Mucosa of rectum (tissue), 2 donors: ENCODE measurements around the gene UBALD2.
"Not testable (repeated sequence)": the region's sequence is repeated elsewhere in the genome, so short reads cannot be mapped to it uniquely, and the experiment has no call there.

ENCODE experiments used
- H3K27ac ChIP-seq, 2 donors: one replicate each; pipeline ENCODE4 v1.7.0; 2013; ENCODE audit warnings: inconsistent platforms in 2 of 2, low read depth in 2 of 2, low read length in 2 of 2
- H3K27me3 ChIP-seq, 2 donors: one replicate each; pipeline ENCODE4 v1.7.0; 2013; ENCODE audit warnings: low read length in 2 of 2; ENCODE audit not compliant: control insufficient read depth in 2 of 2, insufficient read depth in 2 of 2
- H3K36me3 ChIP-seq, 2 donors: one replicate each; pipeline ENCODE4 v1.7.0; 2013; ENCODE audit warnings: low read length in 2 of 2; ENCODE audit not compliant: control insufficient read depth in 2 of 2, insufficient read depth in 2 of 2
- H3K4me1 ChIP-seq, 2 donors: one replicate each; pipeline ENCODE4 v1.7.0; 2013; ENCODE audit warnings: low read length in 2 of 2, mild to moderate bottlenecking in 1 of 2; ENCODE audit not compliant: control insufficient read depth in 2 of 2, insufficient read depth in 2 of 2
- H3K4me3 ChIP-seq, 2 donors: one replicate each; pipeline ENCODE4 v1.7.0; 2013; ENCODE audit warnings: low read length in 2 of 2
- H3K9ac ChIP-seq, 2 donors: one replicate each; pipeline ENCODE4 v1.7.0; 2013; ENCODE audit warnings: low read length in 2 of 2, low read depth in 1 of 2, mild to moderate bottlenecking in 1 of 2
- H3K9me3 ChIP-seq, 2 donors: one replicate each; pipeline ENCODE4 v1.7.0; 2013; ENCODE audit warnings: low read length in 2 of 2; ENCODE audit not compliant: control insufficient read depth in 2 of 2
- donor health status: healthy.
- donor health status: Normal muscosa, but diverticular disease.

UBALD2 gene

DNA sequence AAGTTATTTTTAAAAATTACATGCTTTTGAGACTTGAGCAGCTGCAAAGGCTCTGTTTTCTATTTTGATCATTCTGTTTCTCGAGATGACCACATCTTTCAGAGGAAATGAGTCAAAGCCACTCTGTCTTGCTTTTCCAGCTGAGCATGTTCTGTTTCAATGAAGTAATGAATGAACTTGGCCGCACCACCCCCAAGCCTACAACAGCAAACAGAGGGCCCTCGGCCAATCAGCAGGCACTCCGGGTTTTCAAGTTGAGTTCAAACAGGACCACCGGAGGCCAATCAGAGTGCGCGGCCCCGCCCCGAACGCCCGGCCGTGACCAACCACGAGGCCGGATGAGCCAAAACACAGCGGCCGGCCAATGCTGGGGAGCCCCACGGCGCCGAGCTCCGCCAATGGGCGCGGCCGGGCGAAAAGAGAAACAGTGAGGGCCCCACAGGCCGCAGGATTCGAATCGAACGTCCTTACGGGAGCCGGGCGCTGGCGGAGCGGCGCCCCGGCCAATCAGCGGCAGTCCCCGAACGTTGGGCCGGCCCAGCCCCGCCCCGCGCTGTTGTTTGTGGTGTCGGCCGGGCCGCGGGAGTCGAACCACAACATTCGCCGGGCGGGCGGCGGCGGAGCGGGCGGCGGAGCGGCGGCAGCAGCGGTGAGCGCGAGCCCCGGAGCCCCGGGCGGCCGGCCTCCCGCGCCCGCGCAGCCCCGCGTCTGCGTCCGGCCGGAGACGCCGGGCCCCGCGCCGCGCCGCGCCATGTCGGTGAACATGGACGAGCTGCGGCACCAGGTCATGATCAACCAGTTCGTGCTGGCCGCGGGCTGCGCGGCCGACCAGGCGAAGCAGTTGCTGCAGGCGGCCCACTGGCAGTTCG lies at the start of gene UBALD2:
Gene UBALD2, plus strand, starts transcription at position 594 of the 869 bp plus-strand sequence. Its CDS starts 158 bp downstream, at position 752.
- peak within 1 kb of the TSS; percentile 93 to 95 for H3K27ac ChIP-seq
- H3K4me3 ChIP-seq = peak within 1 kb of the TSS; percentile 60 to 89
- no peaks in the 10 kb centered on the region for H3K27me3 ChIP-seq
- peak within 1 kb of the TSS; percentile 85 to 86 for H3K9ac ChIP-seq
- peaks cover 12 to 13% of the 10 kb centered on the region in 2 donors for H3K36me3 ChIP-seq
- H3K4me1 ChIP-seq = peaks cover 75% of the 10 kb centered on the region in 2 donors
- H3K9me3 ChIP-seq = no peaks in the 10 kb centered on the region

- Histone ChIP-seq H3K27ac (no peak overlapping the region), H3K36me3 (no peaks in the 10 kb centered on the region), H3K4me1 (peaks cover 2 to 4% of the 10 kb centered on the region in 2 donors), H3K4me3 (no peak overlapping the region), H3K9me3 (no peaks in the 10 kb centered on the region), H3K27me3 (no peaks in the 10 kb centered on the region), H3K9ac (no peak overlapping the region)
Observed at GRCh38 chr17:76217081-76217480, 48.1 kb upstream of the UBALD2 start.

DNA sequence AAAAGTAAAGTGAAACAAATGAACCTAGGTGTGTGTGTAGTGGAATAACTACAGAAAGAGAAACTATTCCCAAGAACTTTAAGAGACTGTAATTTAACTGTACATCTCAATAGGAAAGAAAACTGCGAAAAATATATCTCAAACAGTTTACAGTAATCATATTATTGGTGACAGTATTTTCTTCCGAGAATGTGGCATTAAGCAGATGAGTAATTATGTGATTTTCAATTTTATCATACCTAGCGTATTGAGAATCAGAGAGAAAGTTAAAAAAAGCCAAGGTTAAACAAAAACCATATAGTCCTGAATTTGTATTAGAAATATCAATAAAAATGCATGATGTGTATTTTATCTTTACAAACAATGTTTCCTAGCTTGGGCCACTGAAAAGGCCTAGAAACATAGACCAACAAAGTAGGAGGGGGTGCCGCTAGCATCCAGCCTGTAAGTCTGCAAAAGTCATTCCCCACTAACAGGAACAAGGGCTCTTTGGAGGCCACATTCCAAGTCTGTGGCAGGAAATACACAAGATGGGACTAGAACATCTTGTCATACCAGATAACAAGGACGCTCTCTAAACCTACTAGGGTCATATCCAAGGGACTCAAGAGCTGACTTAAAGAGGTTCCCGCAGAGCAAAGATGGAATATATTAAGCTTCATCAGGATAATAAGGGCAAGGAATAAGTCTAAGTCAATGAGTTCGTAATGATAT lies 45.3 kb upstream of the UBALD2 start:
- Histone ChIP-seq H3K4me3 (no peak overlapping the region), H3K9me3 (no peaks in the 10 kb centered on the region), H3K9ac (no peak overlapping the region), H3K36me3 (no peaks in the 10 kb centered on the region), H3K27me3 (no peaks in the 10 kb centered on the region), H3K27ac (no peak overlapping the region), H3K4me1 (peaks cover 2 to 4% of the 10 kb centered on the region in 2 donors)

GRCh38 chr17:76223802-76224201 lies 41.3 kb upstream of the UBALD2 start:
- Histone ChIP-seq H3K27me3 (no peaks in the 10 kb centered on the region), H3K27ac (no peak overlapping the region), H3K4me3 (no peak overlapping the region), H3K9ac (no peak overlapping the region), H3K9me3 (no peaks in the 10 kb centered on the region), H3K4me1 (peaks cover 2 to 4% of the 10 kb centered on the region in 2 donors), H3K36me3 (no peaks in the 10 kb centered on the region)

DNA sequence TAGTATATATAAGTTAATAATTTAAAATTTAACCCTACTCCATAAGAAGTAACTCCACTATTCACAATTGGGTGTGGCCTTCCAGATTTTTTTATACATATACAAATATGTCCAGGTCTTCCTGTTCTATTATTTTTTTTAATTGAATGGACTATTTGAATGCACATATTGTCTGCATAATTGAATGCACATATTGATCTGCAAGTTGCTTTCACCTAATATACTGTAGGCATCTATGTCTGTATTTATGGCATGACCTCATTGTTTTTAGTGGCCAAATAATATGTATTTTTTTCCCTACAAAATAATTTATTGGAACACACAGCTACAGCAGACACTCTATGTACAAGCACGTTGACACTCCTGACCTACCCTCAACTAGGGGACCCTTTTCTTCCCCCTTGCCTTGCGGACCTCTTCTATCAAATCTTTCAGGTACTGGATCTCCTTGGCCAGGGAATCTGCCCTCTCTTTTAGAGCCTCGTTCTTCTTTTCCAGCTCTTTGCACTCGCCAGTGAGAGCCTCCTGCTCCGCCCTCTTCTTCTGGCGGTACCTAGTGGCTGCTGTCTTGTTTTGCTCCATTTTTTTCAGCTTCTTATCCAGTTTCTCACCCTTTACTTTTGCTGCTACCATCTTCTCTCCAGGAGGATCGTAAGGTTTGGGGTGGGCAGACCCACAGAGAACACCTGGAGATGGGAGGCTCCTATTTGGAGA lies 39.6 kb upstream of the UBALD2 start:
- H3K36me3 ChIP-seq, H3K27ac ChIP-seq: not testable (repeated sequence)

GRCh38 chr17:76226749-76227148 lies 38.4 kb upstream of the UBALD2 start:
- not testable (repeated sequence) for H3K27me3 ChIP-seq, H3K9ac ChIP-seq, H3K4me3 ChIP-seq, H3K27ac ChIP-seq, H3K36me3 ChIP-seq, H3K4me1 ChIP-seq, H3K9me3 ChIP-seq

More for the DNA sequence above, 39.6 kb upstream of the UBALD2 start:
- H3K9me3 ChIP-seq, H3K4me3 ChIP-seq, H3K9ac ChIP-seq, H3K27me3 ChIP-seq, H3K4me1 ChIP-seq: not testable (repeated sequence)

DNA sequence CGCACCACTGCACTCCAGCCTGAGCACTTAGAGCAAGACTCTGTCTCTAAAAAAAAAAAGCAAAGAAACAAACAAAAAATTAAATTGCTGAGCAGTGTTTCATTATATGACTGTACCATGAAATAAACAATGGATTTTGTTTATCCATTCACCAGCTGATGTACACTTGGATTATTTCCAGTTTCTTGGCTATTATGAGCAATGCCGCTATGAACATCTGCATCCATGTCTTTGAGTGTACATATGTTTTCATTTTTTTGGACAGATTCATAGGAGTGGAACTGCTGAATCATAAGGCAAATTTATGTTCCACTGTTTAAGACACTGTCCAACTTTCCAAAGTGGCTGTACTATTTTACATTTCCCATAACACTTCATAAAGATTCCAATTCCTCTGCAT lies 32.8 kb upstream of the UBALD2 start:
- Histone ChIP-seq H3K9me3 (no peaks in the 10 kb centered on the region), H3K4me1 (no peaks in the 10 kb centered on the region), H3K9ac (no peak overlapping the region), H3K27me3 (no peaks in the 10 kb centered on the region), H3K36me3 (no peaks in the 10 kb centered on the region), H3K27ac (no peak overlapping the region), H3K4me3 (no peak overlapping the region)

DNA sequence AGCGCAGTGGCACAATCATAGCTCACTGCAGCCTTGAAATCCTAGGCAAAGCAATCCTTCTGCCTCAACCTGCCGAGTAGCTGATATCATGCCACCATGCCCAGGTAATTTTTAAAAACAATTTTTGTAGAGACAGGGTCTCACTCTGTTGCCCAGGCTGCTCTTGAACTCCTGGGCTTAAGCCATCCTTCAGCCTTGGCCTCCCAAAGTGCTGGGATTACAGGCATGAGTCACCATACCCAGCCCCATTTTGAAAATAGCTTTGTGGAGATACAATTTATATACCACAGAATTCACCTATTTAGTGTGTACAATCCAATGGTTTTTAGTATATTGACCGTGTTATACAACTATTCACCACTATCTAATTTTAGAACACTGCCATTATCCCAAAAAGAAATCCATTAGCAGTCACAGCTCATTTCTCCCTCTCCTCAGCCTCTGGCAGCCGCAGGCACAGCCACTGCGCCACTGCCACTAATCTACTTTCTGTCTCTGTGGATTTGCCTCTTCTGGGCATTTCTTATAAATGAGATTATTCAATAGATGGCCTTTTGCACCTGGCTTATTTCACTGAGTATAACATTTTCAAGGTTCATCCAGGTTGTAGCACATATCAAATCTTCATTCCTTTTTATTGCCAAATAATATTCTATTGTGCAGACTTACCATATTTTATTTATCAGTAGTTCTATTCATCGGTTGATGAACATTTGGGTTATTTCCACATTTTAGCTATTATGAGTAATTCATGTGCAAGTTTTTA lies 31.4 kb upstream of the UBALD2 start:
- Histone ChIP-seq H3K4me1 (peaks cover 0 to 8% of the 10 kb centered on the region in 2 donors), H3K9me3 (no peaks in the 10 kb centered on the region), H3K4me3 (no peak overlapping the region)

GRCh38 chr17:76234354-76234679 lies 30.8 kb upstream of the UBALD2 start:
- Histone ChIP-seq H3K9ac (no peak overlapping the region), H3K27me3 (no peaks in the 10 kb centered on the region), H3K9me3 (no peaks in the 10 kb centered on the region), H3K4me1 (peaks cover 0 to 8% of the 10 kb centered on the region in 2 donors), H3K36me3 (no peaks in the 10 kb centered on the region), H3K4me3 (no peak overlapping the region), H3K27ac (no peak overlapping the region)

More for the DNA sequence above, 31.4 kb upstream of the UBALD2 start:
- H3K9ac ChIP-seq = no peak overlapping the region
- no peaks in the 10 kb centered on the region for H3K27me3 ChIP-seq
- H3K27ac ChIP-seq = no peak overlapping the region
- H3K36me3 ChIP-seq = no peaks in the 10 kb centered on the region
